Trophoblast cell (in vitro differentiated cells and primary cell): ENCODE measurements around the gene LRRC40.
"Not testable (repeated sequence)": the region's sequence is repeated elsewhere in the genome, so short reads cannot be mapped to it uniquely, and the experiment has no call there.

Experiments
- DNase-seq, 2 donors: peaks; one replicate each; pipeline ENCODE4 v3.0.0-alpha.2; 2016
- H2AFZ ChIP-seq: 2 replicates; pipeline ENCODE4 v1.6.1; 2013; ENCODE audit warnings: low read length, moderate library complexity, mild to moderate bottlenecking; ENCODE audit not compliant: insufficient read depth, poor library complexity
- H2AK5ac ChIP-seq: 2 replicates; pipeline ENCODE4 v1.6.1; 2013; ENCODE audit warnings: mild to moderate bottlenecking, low read length
- H2BK120ac ChIP-seq: 2 replicates; pipeline ENCODE4 v1.6.1; 2013; ENCODE audit warnings: low read length, mild to moderate bottlenecking, moderate library complexity; ENCODE audit not compliant: insufficient read depth, poor library complexity
- H2BK12ac ChIP-seq: 2 replicates; pipeline ENCODE4 v1.6.1; 2013; ENCODE audit warnings: mild to moderate bottlenecking, low read length, moderate library complexity
- H2BK5ac ChIP-seq: 2 replicates; pipeline ENCODE4 v1.6.1; 2013; ENCODE audit warnings: low read length, low read depth, moderate library complexity, mild to moderate bottlenecking; ENCODE audit not compliant: poor library complexity
- H3K14ac ChIP-seq: 2 replicates; pipeline ENCODE4 v1.6.1; 2013; ENCODE audit warnings: mild to moderate bottlenecking, low read length
- H3K18ac ChIP-seq: 2 replicates; pipeline ENCODE4 v1.6.1; 2013; ENCODE audit warnings: mild to moderate bottlenecking, low read length
- H3K23ac ChIP-seq: 2 replicates; pipeline ENCODE4 v1.6.1; 2013; ENCODE audit warnings: low read length
- H3K27ac ChIP-seq: 2 replicates; pipeline ENCODE4 v1.5.1; 2013; ENCODE audit warnings: low read depth, mild to moderate bottlenecking, inconsistent platforms, low read length, moderate library complexity
- H3K27me3 ChIP-seq: 2 replicates; pipeline ENCODE4 v1.6.1; 2013; ENCODE audit warnings: inconsistent platforms, mild to moderate bottlenecking, low read length, moderate library complexity; ENCODE audit not compliant: insufficient read depth
- H3K36me3 ChIP-seq, 2 experiments: 1 replicate in 1 of 2; 2 replicates in 1 of 2; pipeline ENCODE4 v1.6.1; 2013; ENCODE audit warnings: low read length in 2 of 2, mild to moderate bottlenecking in 2 of 2, moderate library complexity in 1 of 2; ENCODE audit not compliant: insufficient read depth in 2 of 2, control insufficient read depth in 1 of 2
- H3K4ac ChIP-seq: 2 replicates; pipeline ENCODE4 v1.6.1; 2013; ENCODE audit warnings: low read depth, mild to moderate bottlenecking, low read length, moderate library complexity
- H3K4me1 ChIP-seq, 2 experiments: 1 replicate in 1 of 2; 2 replicates in 1 of 2; pipeline ENCODE4 v1.6.1; 2013; ENCODE audit warnings: low read length in 2 of 2, mild to moderate bottlenecking in 2 of 2, moderate library complexity in 1 of 2; ENCODE audit not compliant: insufficient read depth in 2 of 2, control insufficient read depth in 1 of 2
- H3K4me2 ChIP-seq: 2 replicates; pipeline ENCODE4 v1.6.1; 2013; ENCODE audit warnings: inconsistent platforms, mild to moderate bottlenecking, low read length, moderate library complexity
- H3K4me3 ChIP-seq: 2 replicates; pipeline ENCODE4 v1.5.1; 2013; ENCODE audit warnings: mild to moderate bottlenecking, low read depth, low read length, inconsistent platforms
- H3K79me1 ChIP-seq: one replicate; pipeline ENCODE4 v1.6.1; 2013; ENCODE audit warnings: low read length
- H3K79me2 ChIP-seq: 2 replicates; pipeline ENCODE4 v1.6.1; 2013; ENCODE audit warnings: low read length, mild to moderate bottlenecking; ENCODE audit not compliant: control insufficient read depth, insufficient read depth, poor library complexity
- H3K9ac ChIP-seq: 2 replicates; pipeline ENCODE4 v1.6.1; 2013; ENCODE audit warnings: mild to moderate bottlenecking, low read length
- H3K9me3 ChIP-seq: 2 replicates; pipeline ENCODE4 v1.6.1; 2013; ENCODE audit warnings: low read depth, mild to moderate bottlenecking, control low read depth, inconsistent platforms, low read length; ENCODE audit not compliant: insufficient read depth
- H4K12ac ChIP-seq: 2 replicates; pipeline ENCODE4 v1.6.1; 2013; ENCODE audit warnings: low read depth, mild to moderate bottlenecking, low read length, moderate library complexity
- H4K8ac ChIP-seq: 2 replicates; pipeline ENCODE4 v1.6.1; 2013; ENCODE audit warnings: low read depth, mild to moderate bottlenecking, low read length, moderate library complexity
- H4K91ac ChIP-seq: one replicate; pipeline ENCODE4 v1.6.1; 2013; ENCODE audit warnings: low read depth, mild to moderate bottlenecking, low read length, moderate library complexity
- WGBS: extraction: QIAGEN DNeasy Blood & Tissue Kit; methylation state at CpG from one replicate; pipeline ENCODE4 v1.1.7; 2013; ENCODE audit warnings: missing lambda C conversion rate; ENCODE audit not compliant: insufficient read length, insufficient coverage; ENCODE audit errors: extremely low coverage; 5-methylcytosine and 5-hydroxymethylcytosine counted together

LRRC40 gene

DNA sequence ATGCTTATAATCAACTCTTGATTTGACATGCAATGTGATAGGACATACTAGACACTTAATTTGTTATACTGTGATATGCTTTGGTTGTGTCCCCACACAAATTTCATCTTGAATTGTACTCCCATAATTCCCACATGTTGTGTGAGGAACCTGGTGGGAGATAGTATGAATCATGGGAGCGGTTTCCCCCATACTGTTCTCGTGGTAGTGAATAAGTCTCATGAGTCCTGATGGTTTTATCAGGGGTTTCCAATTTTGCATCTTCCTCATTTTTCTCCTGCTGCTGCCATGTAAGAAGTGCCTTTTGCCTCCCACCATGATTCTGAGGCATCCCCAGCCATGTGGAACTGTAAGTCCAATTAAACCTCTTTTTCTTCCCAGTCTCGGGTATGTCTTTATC is 20.2 kb downstream of the LRRC40 start:
- not testable (repeated sequence) for H2AK5ac ChIP-seq, H3K36me3 ChIP-seq, H4K91ac ChIP-seq, H3K79me1 ChIP-seq, H3K14ac ChIP-seq, H3K23ac ChIP-seq, H3K27me3 ChIP-seq, H3K4me2 ChIP-seq, H3K4me1 ChIP-seq, H2AFZ ChIP-seq, H4K12ac ChIP-seq, H2BK120ac ChIP-seq, H3K27ac ChIP-seq, H3K79me2 ChIP-seq, H3K4me3 ChIP-seq, H4K8ac ChIP-seq, H3K4ac ChIP-seq, H2BK5ac ChIP-seq, H2BK12ac ChIP-seq, H3K9ac ChIP-seq, H3K18ac ChIP-seq, DNase-seq, H3K9me3 ChIP-seq
- no CpG with 5 or more reads among the region's 3 CpGs for WGBS

DNA sequence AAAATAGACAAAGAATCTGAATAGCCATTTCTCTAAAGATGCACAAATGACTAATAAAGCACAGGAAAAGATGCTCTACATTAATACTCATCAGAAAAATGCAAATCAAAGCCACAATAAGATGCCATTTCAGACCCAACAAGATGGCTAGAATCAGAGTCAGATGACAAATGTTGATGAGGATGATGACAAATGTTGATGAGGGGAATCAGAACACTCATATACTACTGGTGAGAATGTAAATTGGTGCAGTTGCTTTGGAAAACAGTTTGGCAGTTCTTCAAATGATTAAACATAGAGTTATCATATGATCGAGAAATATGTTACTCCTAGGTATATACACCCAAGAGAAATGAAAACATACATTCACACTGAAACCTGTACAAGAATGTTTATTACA is 33.9 kb downstream of the LRRC40 start:
- peaks cover 0 to 3% of the 10 kb centered on the region in 2 experiments for H3K36me3 ChIP-seq
- H3K4me1 ChIP-seq: peaks cover 0 to 3% of the 10 kb centered on the region in 2 experiments
- H3K4me2 ChIP-seq: no peak overlapping the region
- H2AK5ac ChIP-seq: no peak overlapping the region
- no peak overlapping the region for H2AFZ ChIP-seq
- WGBS: no CpG with 5 or more reads among the region's 1 CpG
- H3K79me2 ChIP-seq: no peaks in the 10 kb centered on the region
- H3K79me1 ChIP-seq: no peaks in the 10 kb centered on the region
- no peak overlapping the region for H2BK5ac ChIP-seq
- no peak overlapping the region for H3K27ac ChIP-seq
- no peak overlapping the region for H4K8ac ChIP-seq
- no peak overlapping the region for H3K14ac ChIP-seq
- no peak overlapping the region for H2BK120ac ChIP-seq
- H3K9me3 ChIP-seq: no peaks in the 10 kb centered on the region
- H2BK12ac ChIP-seq: no peak overlapping the region
- no peak overlapping the region for H3K18ac ChIP-seq
- H3K27me3 ChIP-seq: no peaks in the 10 kb centered on the region
- H3K4me3 ChIP-seq: no peak overlapping the region
- H3K4ac ChIP-seq: no peak overlapping the region
- no peak overlapping the region for H4K12ac ChIP-seq
- no peak overlapping the region for H3K23ac ChIP-seq
- DNase-seq: no peak
- no peak overlapping the region for H3K9ac ChIP-seq
- H4K91ac ChIP-seq: no peak overlapping the region

DNA sequence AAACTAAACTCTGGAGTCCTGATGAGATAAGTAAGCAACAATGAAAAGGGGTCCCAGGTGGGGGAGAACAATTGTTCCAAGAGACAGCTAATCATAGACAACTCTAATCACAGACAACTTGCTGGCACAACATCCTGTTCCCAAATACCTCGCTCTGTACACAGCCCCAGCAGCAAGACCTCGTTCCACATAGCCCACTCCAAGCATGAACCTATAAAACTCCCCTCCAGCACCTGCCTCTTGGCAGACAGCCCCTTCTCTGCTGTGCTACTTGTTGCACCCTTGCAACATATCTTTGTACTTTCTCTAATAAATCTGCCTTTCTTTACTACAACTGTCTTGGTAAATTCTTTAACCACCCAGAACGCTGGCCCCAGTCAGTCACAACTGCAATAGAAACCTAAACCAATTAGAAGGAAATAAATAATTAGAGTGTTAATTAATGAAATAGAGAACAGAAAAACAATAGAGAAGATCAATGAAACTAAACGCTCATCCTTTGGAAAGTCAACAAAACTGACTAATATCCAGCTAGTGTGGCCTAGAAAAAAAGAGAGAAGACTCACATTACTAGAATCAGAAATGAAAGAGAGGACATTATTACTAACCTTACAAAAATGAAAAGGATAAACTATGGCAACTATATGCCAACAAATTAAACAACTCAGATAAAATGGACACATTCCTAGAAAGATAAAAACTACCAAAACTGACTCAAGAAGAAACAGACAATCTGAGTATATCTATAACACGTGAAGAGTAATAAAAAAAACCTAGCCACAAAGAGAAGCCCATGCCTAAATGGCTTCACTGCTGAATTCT is 36.1 kb downstream of the LRRC40 start:
- WGBS: no CpG with 5 or more reads among the region's 5 CpGs
- no peak overlapping the region for H2BK120ac ChIP-seq

DNA sequence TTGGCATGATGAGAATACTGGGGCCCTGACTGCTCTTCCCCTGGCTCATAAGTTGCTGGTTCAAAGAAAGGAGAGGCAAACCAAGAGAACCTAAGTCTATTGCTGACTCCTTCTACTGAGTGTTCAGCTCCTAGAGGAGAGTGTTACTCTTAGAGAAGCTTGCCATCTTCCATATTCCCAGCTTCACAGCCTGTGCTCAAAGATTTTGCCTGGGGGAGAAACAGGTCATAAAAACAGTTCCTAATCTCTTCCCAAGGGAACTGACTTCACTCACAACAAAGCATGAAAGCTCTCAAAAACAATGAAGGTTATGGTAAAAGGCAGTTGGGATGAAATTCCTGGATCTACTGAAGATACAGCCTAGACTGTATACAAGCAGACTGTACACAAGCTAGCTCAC is 37.1 kb downstream of the LRRC40 start:
- H3K79me1 ChIP-seq: no peaks in the 10 kb centered on the region
- H4K8ac ChIP-seq: no peak overlapping the region
- H3K14ac ChIP-seq: no peak overlapping the region
- H3K36me3 ChIP-seq: peaks cover 0 to 3% of the 10 kb centered on the region in 2 experiments
- H3K18ac ChIP-seq: no peak overlapping the region
- H2BK5ac ChIP-seq: no peak overlapping the region
- H3K4me2 ChIP-seq: no peak overlapping the region
- H2BK12ac ChIP-seq: no peak overlapping the region
- no peaks in the 10 kb centered on the region for H3K79me2 ChIP-seq
- H2AK5ac ChIP-seq: no peak overlapping the region
- H3K27me3 ChIP-seq: no peaks in the 10 kb centered on the region
- no peak overlapping the region for H3K9ac ChIP-seq
- no peak overlapping the region for H4K12ac ChIP-seq
- DNase-seq: no peak
- no peak overlapping the region for H3K27ac ChIP-seq
- no peak overlapping the region for H3K23ac ChIP-seq
- no peaks in the 10 kb centered on the region for H3K9me3 ChIP-seq
- H4K91ac ChIP-seq: no peak overlapping the region
- no peak overlapping the region for H2BK120ac ChIP-seq
- no peak overlapping the region for H3K4me3 ChIP-seq
- H3K4me1 ChIP-seq: peaks cover 0 to 3% of the 10 kb centered on the region in 2 experiments
- no peak overlapping the region for H3K4ac ChIP-seq
- no peak overlapping the region for H2AFZ ChIP-seq

More for the DNA sequence above, 36.1 kb downstream of the LRRC40 start:
- no peak overlapping the region for H2AK5ac ChIP-seq
- no peak overlapping the region for H3K18ac ChIP-seq
- no peaks in the 10 kb centered on the region for H3K27me3 ChIP-seq
- H3K79me1 ChIP-seq: no peaks in the 10 kb centered on the region
- H3K36me3 ChIP-seq: peaks cover 0 to 3% of the 10 kb centered on the region in 2 experiments
- H3K14ac ChIP-seq: no peak overlapping the region
- H3K9me3 ChIP-seq: no peaks in the 10 kb centered on the region
- peak overlapping the region; percentile 2 for H4K91ac ChIP-seq
- no peak overlapping the region for H3K9ac ChIP-seq
- H3K4me1 ChIP-seq: peaks cover 0 to 3% of the 10 kb centered on the region in 2 experiments
- no peak overlapping the region for H3K4ac ChIP-seq
- no peak for DNase-seq
- no peak overlapping the region for H3K23ac ChIP-seq
- no peak overlapping the region for H4K8ac ChIP-seq
- H3K79me2 ChIP-seq: no peaks in the 10 kb centered on the region
- no peak overlapping the region for H2BK12ac ChIP-seq
- H3K4me2 ChIP-seq: no peak overlapping the region
- H4K12ac ChIP-seq: no peak overlapping the region
- H2AFZ ChIP-seq: no peak overlapping the region
- H3K4me3 ChIP-seq: no peak overlapping the region
- no peak overlapping the region for H2BK5ac ChIP-seq
- no peak overlapping the region for H3K27ac ChIP-seq
